B cell (primary cell): Measurements from ENCODE around the gene PLEKHA7.
"Not testable (repeated sequence)": the region's sequence is repeated elsewhere in the genome, so short reads cannot be mapped to it uniquely, and the experiment has no call there.

Source experiments
- CTCF ChIP-seq: fragments of 200-600 bp; IDR thresholded peaks from one replicate; pipeline ENCODE4 v1.8.0; 2022; ENCODE audit warnings: antibody characterized with exemption, mild to moderate bottlenecking
- EZH2 ChIP-seq: IDR thresholded peaks from 2 replicates; pipeline ENCODE4 v1.6.1; 2012; ENCODE audit warnings: borderline replicate concordance, low read depth, mild to moderate bottlenecking, moderate library complexity, low read length; ENCODE audit not compliant: insufficient read depth, poor library complexity, severe bottlenecking

DNA sequence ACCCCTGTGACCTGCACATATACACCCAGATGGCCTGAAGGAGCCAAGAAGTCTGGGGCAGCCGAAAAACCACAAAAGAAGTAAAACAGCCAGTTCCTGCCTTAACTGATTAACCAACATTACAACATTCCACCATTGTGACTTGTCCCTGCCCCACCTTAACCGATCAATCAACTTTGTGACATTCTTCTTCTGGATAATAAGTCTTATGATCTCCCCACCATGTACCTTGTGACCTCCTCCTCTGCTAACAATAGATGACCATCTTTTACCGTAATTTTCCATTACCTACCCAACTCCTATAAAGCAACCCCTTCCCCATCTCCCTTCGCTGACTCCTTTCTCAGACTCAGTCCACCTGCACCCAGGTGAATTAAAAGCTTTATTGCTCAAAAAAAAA is 125.2 kb downstream of the PLEKHA7 start:
- TF ChIP-seq CTCF, EZH2: not testable (repeated sequence)
